ACC112 (cell line): ENCODE results near the gene AQP11.

Source experiments
- H2AFZ ChIP-seq: fragments of 200-600 bp; sonication (generic); one replicate; pipeline ENCODE4 v1.6.0; 2017; ENCODE audit warnings: antibody characterized with exemption, low read length; ENCODE audit not compliant: unreplicated experiment
- H3K27ac ChIP-seq: fragments of 200-600 bp; sonication (generic); 2 replicates; pipeline ENCODE4 v1.5.1; 2014; ENCODE audit warnings: low read depth, mild to moderate bottlenecking, antibody characterized with exemption, low read length, moderate library complexity
- H3K27me3 ChIP-seq: fragments of 200-600 bp; sonication (generic); 2 replicates; pipeline ENCODE4 v1.6.1; 2014; ENCODE audit warnings: mild to moderate bottlenecking, antibody characterized with exemption, low read length, moderate library complexity, mixed read lengths; ENCODE audit not compliant: insufficient read depth
- H3K36me3 ChIP-seq: fragments of 200-600 bp; sonication (generic); 2 replicates; pipeline ENCODE4 v1.6.1; 2016; ENCODE audit warnings: mild to moderate bottlenecking, antibody characterized with exemption, low read length, moderate library complexity, mixed read lengths; ENCODE audit not compliant: insufficient read depth
- H3K4me1 ChIP-seq: fragments of 200-600 bp; sonication (generic); one replicate; pipeline ENCODE4 v1.6.1; 2016; ENCODE audit warnings: low read length, mixed read lengths; ENCODE audit not compliant: insufficient read depth, unreplicated experiment, control insufficient read depth
- H3K4me3 ChIP-seq: fragments of 200-600 bp; sonication (generic); 2 replicates; pipeline ENCODE4 v1.5.1; 2014; ENCODE audit warnings: mild to moderate bottlenecking, low read depth, low read length
- H3K79me2 ChIP-seq: fragments of 200-600 bp; sonication (generic); one replicate; pipeline ENCODE4 v1.6.0; 2016; ENCODE audit warnings: low read length; ENCODE audit not compliant: control insufficient read depth, unreplicated experiment, insufficient read depth

Gene AQP11

DNA sequence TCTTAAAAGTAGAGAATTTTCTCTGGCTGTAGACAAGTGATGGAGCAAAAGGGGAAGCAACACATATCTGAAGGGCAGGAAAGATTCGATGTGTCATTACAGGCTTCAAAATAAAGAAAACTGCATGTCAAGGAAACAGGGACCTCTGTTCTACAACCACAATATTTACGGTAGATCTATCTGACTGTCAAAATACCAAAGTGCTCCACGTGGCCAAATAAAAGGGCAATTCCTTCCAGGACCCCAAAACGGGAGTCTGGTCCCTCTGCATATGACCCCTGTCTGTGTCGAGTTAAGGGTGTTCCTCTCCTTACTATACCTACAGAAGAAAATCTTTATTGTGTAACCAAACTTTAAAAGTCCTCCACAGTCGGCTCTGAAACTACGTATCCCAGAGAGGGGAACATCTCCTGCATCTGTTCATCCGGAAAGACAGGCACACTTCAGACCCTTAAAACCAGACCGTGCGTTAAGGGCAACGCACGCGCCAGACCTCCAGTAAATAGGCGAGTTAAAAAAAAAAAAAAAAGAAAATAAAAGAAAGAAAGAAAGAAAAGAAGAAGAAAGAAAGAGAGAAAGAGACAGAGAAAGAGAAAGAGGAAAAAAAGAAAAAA lies 47.1 kb downstream of the AQP11 start:
- Histone ChIP-seq H3K27me3 (no peaks in the 10 kb centered on the region), H3K36me3 (no peaks in the 10 kb centered on the region; the same call in 1 of the 2 replicates), H3K27ac (no peak overlapping the region; the same call in 1 of the 2 replicates), H3K4me1 (peaks cover 6% of the 10 kb centered on the region), H3K79me2 (peaks cover 50% of the 10 kb centered on the region), H3K4me3 (peak overlapping the region; percentile 82), H2AFZ (no peak overlapping the region)

DNA sequence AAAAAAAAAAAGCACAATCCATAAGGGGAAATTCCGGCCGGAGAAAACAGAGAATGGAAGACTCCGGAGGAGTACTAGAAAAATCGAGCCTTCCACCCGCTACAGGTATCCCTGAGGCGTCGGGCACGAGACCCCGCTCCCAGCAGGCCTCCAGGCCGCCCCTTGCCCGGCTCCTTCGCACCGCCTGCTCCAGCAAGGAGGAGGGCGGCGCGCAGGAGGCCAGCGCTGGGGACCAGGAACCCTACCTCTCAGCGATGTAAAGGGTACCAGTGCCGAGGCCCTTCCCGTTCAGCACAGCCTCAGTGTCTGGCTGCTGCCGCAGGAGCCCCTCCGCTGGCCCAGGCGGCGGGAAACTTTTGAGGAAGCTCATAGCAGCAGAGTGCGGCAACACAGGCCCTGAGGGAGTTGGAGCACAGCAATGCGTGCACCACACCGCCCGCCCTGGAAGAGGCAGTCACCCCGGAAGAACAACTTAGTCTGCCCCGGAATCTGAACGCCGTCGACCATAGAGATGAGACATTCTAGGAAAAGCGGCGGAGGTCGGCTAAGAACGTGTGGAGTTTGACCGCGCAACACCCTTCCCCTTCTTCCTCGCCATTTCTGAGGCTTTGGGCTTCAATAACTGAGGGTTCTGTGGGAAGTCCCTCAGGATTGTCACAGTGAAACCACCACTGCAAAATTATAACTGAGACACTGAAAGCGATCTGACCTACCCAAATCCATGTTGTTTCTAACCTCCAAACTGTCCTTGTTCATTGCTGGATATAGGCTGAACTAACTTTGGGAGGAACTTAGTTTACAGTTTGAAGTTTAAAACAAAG lies 47.8 kb downstream of the AQP11 start, which contains the start of gene CLNS1A:
TSS of gene CLNS1A (minus strand) at position 450 of the 821 bp plus-strand sequence. CDS start at position 370, 80 bp downstream.
- no peaks in the 10 kb centered on the region for H3K27me3 ChIP-seq
- peaks cover 10% of the 10 kb centered on the region for H3K4me1 ChIP-seq
- H3K4me3 ChIP-seq = peak within 1 kb of the TSS; percentile 82
- H2AFZ ChIP-seq = peak within 1 kb of the TSS; percentile 73
- no peaks in the 10 kb centered on the region; the same call in 1 of the 2 replicates for H3K36me3 ChIP-seq
- H3K27ac ChIP-seq = peak within 1 kb of the TSS; percentile 51
- peaks cover 44% of the 10 kb centered on the region for H3K79me2 ChIP-seq

GRCh38 chr11:77642228-77642627 lies 52.5 kb downstream of the AQP11 start:
- Histone ChIP-seq H3K4me1 (peaks cover 20% of the 10 kb centered on the region), H3K4me3 (no peak overlapping the region), H3K36me3 (no peaks in the 10 kb centered on the region), H2AFZ (peak overlapping the region; percentile 74), H3K27ac (no peak overlapping the region), H3K79me2 (peaks cover 4% of the 10 kb centered on the region), H3K27me3 (no peaks in the 10 kb centered on the region)

- Histone ChIP-seq H3K4me3 (no peak overlapping the region), H3K27me3 (no peaks in the 10 kb centered on the region), H3K27ac (no peak overlapping the region), H2AFZ (peak overlapping the region; percentile 40), H3K36me3 (no peaks in the 10 kb centered on the region), H3K4me1 (peaks cover 20% of the 10 kb centered on the region), H3K79me2 (no peaks in the 10 kb centered on the region)
These were observed 55.1 kb downstream of the AQP11 start for GRCh38 chr11:77644887-77645286.

GRCh38 chr11:77647654-77648305 lies 58.0 kb downstream of the AQP11 start:
- Histone ChIP-seq H3K36me3 (no peaks in the 10 kb centered on the region), H3K79me2 (no peaks in the 10 kb centered on the region), H3K27ac (no peak overlapping the region), H3K4me3 (no peak overlapping the region), H2AFZ (peak overlapping the region; percentile 50), H3K4me1 (peaks cover 15% of the 10 kb centered on the region), H3K27me3 (no peaks in the 10 kb centered on the region)

DNA sequence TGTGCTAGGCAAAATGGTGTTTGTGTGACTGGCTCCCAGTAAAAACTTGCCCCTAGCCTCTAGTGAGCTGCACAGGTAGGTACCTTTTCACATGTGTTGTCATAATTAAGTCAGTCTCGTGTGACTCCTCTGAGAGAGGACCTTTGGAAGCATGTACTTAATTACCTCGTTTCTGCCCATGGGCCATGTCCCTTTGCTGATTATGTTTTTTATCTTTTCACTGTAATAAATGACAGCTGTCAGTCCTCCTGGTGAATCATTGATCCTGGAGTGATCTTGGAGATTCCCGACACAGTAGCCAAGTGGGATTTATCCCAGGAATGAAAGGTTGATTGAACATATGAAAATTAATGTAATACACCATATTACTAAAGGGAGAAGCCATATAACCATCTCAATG lies 60.4 kb downstream of the AQP11 start:
- Histone ChIP-seq H3K27me3 (no peaks in the 10 kb centered on the region), H3K4me1 (peaks cover under 1% of the 10 kb centered on the region), H2AFZ (no peak overlapping the region), H3K4me3 (no peak overlapping the region), H3K79me2 (no peaks in the 10 kb centered on the region), H3K36me3 (no peaks in the 10 kb centered on the region), H3K27ac (no peak overlapping the region)

- H2AFZ ChIP-seq = no peak overlapping the region
- H3K4me3 ChIP-seq = no peak overlapping the region
- H3K27ac ChIP-seq = no peak overlapping the region
- H3K36me3 ChIP-seq = no peaks in the 10 kb centered on the region
- no peaks in the 10 kb centered on the region for H3K4me1 ChIP-seq
- no peaks in the 10 kb centered on the region for H3K79me2 ChIP-seq
- no peaks in the 10 kb centered on the region for H3K27me3 ChIP-seq
These were observed 65.1 kb downstream of the AQP11 start for GRCh38 chr11:77654770-77655434.

- no peaks in the 10 kb centered on the region for H3K36me3 ChIP-seq
- H3K27me3 ChIP-seq = no peaks in the 10 kb centered on the region
- no peak overlapping the region for H3K4me3 ChIP-seq
- no peak overlapping the region for H3K27ac ChIP-seq
- H3K79me2 ChIP-seq = no peaks in the 10 kb centered on the region
- no peak overlapping the region for H2AFZ ChIP-seq
- H3K4me1 ChIP-seq = no peaks in the 10 kb centered on the region
These were observed 66.6 kb downstream of the AQP11 start for GRCh38 chr11:77656362-77656761.

GRCh38 chr11:77658213-77659013 lies 68.7 kb downstream of the AQP11 start:
- Histone ChIP-seq H3K36me3 (no peaks in the 10 kb centered on the region), H3K79me2 (no peaks in the 10 kb centered on the region), H3K4me1 (no peaks in the 10 kb centered on the region), H3K27ac (no peak overlapping the region), H3K27me3 (no peaks in the 10 kb centered on the region), H2AFZ (no peak overlapping the region), H3K4me3 (no peak overlapping the region)
